Keratinocyte (primary cell): ENCODE data around the gene PIGC. TPM values are rescaled to one million over a fixed set of nuclear protein-coding genes. Genes with fewer than 3 reads are reported as not detected.
A peak's percentile ranks its signal among the peaks of the same experiment; 100 is the strongest.

ENCODE experiments used
- DNase-seq: peaks from one replicate; pipeline ENCODE4 v3.0.0-alpha.2; 2011; ENCODE audit warnings: low read depth, missing footprints, low spot score
- FAIRE-seq: peaks from 2 replicates; lab custom pipeline; 2011; peaks lifted over from hg19 to GRCh38; lab: Jason Lieb, UNC
- H2AFZ ChIP-seq: 2 replicates; pipeline ENCODE4 v1.6.0; 2012; ENCODE audit warnings: low read length, control low read depth, inconsistent platforms; ENCODE audit not compliant: control insufficient read depth
- H3K27ac ChIP-seq: 2 replicates; pipeline ENCODE4 v1.5.1; 2011; ENCODE audit warnings: low read length; ENCODE audit not compliant: control insufficient read depth, insufficient read depth
- H3K27me3 ChIP-seq: 3 replicates; pipeline ENCODE4 v1.6.0; 2011; ENCODE audit warnings: low read length; ENCODE audit not compliant: control insufficient read depth, insufficient read depth; ENCODE audit errors: extremely low read depth
- H3K36me3 ChIP-seq, 2 experiments: 2 replicates in 1 of 2; 3 replicates in 1 of 2; pipeline ENCODE4 v1.5.1; 2011; ENCODE audit warnings: low read length in 2 of 2, mild to moderate bottlenecking in 1 of 2; ENCODE audit not compliant: control insufficient read depth in 2 of 2, insufficient read depth in 2 of 2; ENCODE audit errors: extremely low read depth in 1 of 2
- H3K4me1 ChIP-seq: 3 replicates; pipeline ENCODE4 v1.5.1; 2011; ENCODE audit warnings: low read length; ENCODE audit not compliant: control insufficient read depth, insufficient read depth; ENCODE audit errors: extremely low read depth
- H3K4me2 ChIP-seq: 3 replicates; pipeline ENCODE4 v1.6.0; 2011; ENCODE audit warnings: low read depth, low read length; ENCODE audit not compliant: control insufficient read depth, insufficient read depth; ENCODE audit errors: extremely low read depth
- H3K4me3 ChIP-seq, 3 experiments: fragments of 200-600 bp in 1 of 3; sonication (generic) in 1 of 3; 2 replicates in 2 of 3; 3 replicates in 1 of 3; pipeline ENCODE4 v1.5.1; 2011 to 2016; ENCODE audit warnings: low read length in 3 of 3, mild to moderate bottlenecking in 3 of 3, control low read depth in 2 of 3, inconsistent platforms in 1 of 3, low read depth in 1 of 3, mixed read lengths in 1 of 3, mixed run types in 1 of 3, moderate library complexity in 1 of 3; ENCODE audit not compliant: control insufficient read depth in 2 of 3, insufficient read depth in 2 of 3; ENCODE audit errors: extremely low read depth in 1 of 3
- H3K79me2 ChIP-seq: 2 replicates; pipeline ENCODE4 v1.6.0; 2012; ENCODE audit warnings: low read length; ENCODE audit not compliant: control insufficient read depth, insufficient read depth
- H3K9ac ChIP-seq: 3 replicates; pipeline ENCODE4 v1.6.0; 2011; ENCODE audit warnings: low read length; ENCODE audit not compliant: control insufficient read depth, insufficient read depth; ENCODE audit errors: extremely low read depth
- H3K9me1 ChIP-seq: 3 replicates; pipeline ENCODE4 v1.6.0; 2011; ENCODE audit warnings: low read length; ENCODE audit not compliant: control insufficient read depth, insufficient read depth; ENCODE audit errors: extremely low read depth
- H3K9me3 ChIP-seq: 2 replicates; pipeline ENCODE4 v1.5.1; 2012; ENCODE audit warnings: low read depth, low read length; ENCODE audit not compliant: control insufficient read depth
- H4K20me1 ChIP-seq: 3 replicates; pipeline ENCODE4 v1.6.0; 2011; ENCODE audit warnings: low read length; ENCODE audit not compliant: control insufficient read depth, insufficient read depth; ENCODE audit errors: extremely low read depth
- CTCF ChIP-seq, 3 experiments: IDR thresholded peaks in 1 of 3; conservative IDR thresholded peaks in 1 of 3; optimal IDR thresholded peaks in 1 of 3; 2 replicates in 2 of 3; 3 replicates in 1 of 3; pipeline versions ENCODE3 to v1.5.1; 2011; ENCODE audit warnings: low read length in 3 of 3, mild to moderate bottlenecking in 3 of 3, moderate library complexity in 2 of 3, control low read depth in 1 of 3, inconsistent platforms in 1 of 3; ENCODE audit not compliant: insufficient read depth in 2 of 3; ENCODE audit errors: extremely low read depth in 1 of 3
- EZH2 ChIP-seq: IDR thresholded peaks from one replicate; pipeline ENCODE4 v1.6.1; 2012; ENCODE audit warnings: inconsistent platforms, mild to moderate bottlenecking, low read length, moderate library complexity
- dilution Hi-C: fragments of 300-500 bp; cut with MboI; formaldehyde crosslinking; loops from one replicate; pipeline ENCODE4 v1.7.0; 2020; ENCODE audit warnings: low sequenced_read_pairs; ENCODE audit not compliant: extremely low pct_ligation_motif_present
- polyA plus RNA-seq, 5 experiments: library from polyadenylated mRNA; depleted of rRNA in 3 of 5; stranded (reverse) in 3 of 5; stranded (forward) in 1 of 5; unstranded in 1 of 5; fragments of >200 nt; gene quantifications; 1 replicate in 1 of 5; 2 replicates in 3 of 5; 3 replicates in 1 of 5; pipeline versions ENCODE4 v1.2.1 to v1.2.3, GENCODE V29; 2011 to 2012; ENCODE audit warnings: missing spikeins in 2 of 5, low read depth in 1 of 5, low replicate concordance in 1 of 5

Gene PIGC
- polyA plus RNA-seq, 1 donor (not counting 4 experiments of a cell fraction or from before 2014, with no cell fraction given): 21.6 TPM

- no peaks in the 10 kb centered on the region for H3K79me2 ChIP-seq
- no peaks in the 10 kb centered on the region for H3K36me3 ChIP-seq
- H3K9me3 ChIP-seq: no peaks in the 10 kb centered on the region
- no peak overlapping the region for H3K4me3 ChIP-seq
- FAIRE-seq (peak; percentile 86), DNase-seq (no peak)
- H3K4me2 ChIP-seq: no peak overlapping the region
- H3K9ac ChIP-seq: no peak overlapping the region
- no peaks in the 10 kb centered on the region for H4K20me1 ChIP-seq
- no peak for TF ChIP-seq EZH2
- no peak for TF ChIP-seq CTCF (optimal IDR thresholded peaks at IDR 0.05 in 1 of 3, IDR thresholded peaks at IDR 0.05 in 1 of 3, conservative IDR thresholded peaks at IDR 0.05 in 1 of 3; ENCODE audit: extremely low read depth in 1 of 3, insufficient read depth in 2 of 3, low read length in 3 of 3)
- no peak overlapping the region for H2AFZ ChIP-seq
- H3K27me3 ChIP-seq: no peaks in the 10 kb centered on the region
- peaks cover 19% of the 10 kb centered on the region for H3K4me1 ChIP-seq
- H3K27ac ChIP-seq: no peak overlapping the region
- dilution Hi-C loops: no loop called here
- H3K9me1 ChIP-seq: no peaks in the 10 kb centered on the region
Observed at GRCh38 chr1:172397221-172397620, 46.6 kb downstream of the PIGC start.

GRCh38 chr1:172395576-172395975 is 48.3 kb downstream of the PIGC start:
- H3K9ac ChIP-seq: no peak overlapping the region
- H2AFZ ChIP-seq: no peak overlapping the region
- no peak overlapping the region for H3K4me2 ChIP-seq
- no peaks in the 10 kb centered on the region for H3K27me3 ChIP-seq
- H3K79me2 ChIP-seq: no peaks in the 10 kb centered on the region
- H3K4me3 ChIP-seq: no peak overlapping the region
- TF ChIP-seq CTCF (optimal IDR thresholded peaks at IDR 0.05 in 1 of 3, IDR thresholded peaks at IDR 0.05 in 1 of 3, conservative IDR thresholded peaks at IDR 0.05 in 1 of 3; ENCODE audit: extremely low read depth in 1 of 3, insufficient read depth in 2 of 3, low read length in 3 of 3): no peak
- TF ChIP-seq EZH2: no peak
- no peaks in the 10 kb centered on the region for H3K9me1 ChIP-seq
- no peak for FAIRE-seq
- no peaks in the 10 kb centered on the region for H4K20me1 ChIP-seq
- H3K36me3 ChIP-seq: no peaks in the 10 kb centered on the region
- H3K27ac ChIP-seq: no peak overlapping the region
- dilution Hi-C loops: no loop called here
- H3K4me1 ChIP-seq: peaks cover 28% of the 10 kb centered on the region
- DNase-seq: no peak
- no peaks in the 10 kb centered on the region for H3K9me3 ChIP-seq
